HG03060 (cell line): ENCODE measurements around the gene CABP7.

Experiments
- ATAC-seq: cut with Tn5 transposase; IDR thresholded peaks from one replicate; pipeline ENCODE4 v1.9.1; 2021; ENCODE audit warnings: low read depth, moderate number of reproducible peaks; ENCODE audit not compliant: unreplicated experiment

CABP7 gene

DNA sequence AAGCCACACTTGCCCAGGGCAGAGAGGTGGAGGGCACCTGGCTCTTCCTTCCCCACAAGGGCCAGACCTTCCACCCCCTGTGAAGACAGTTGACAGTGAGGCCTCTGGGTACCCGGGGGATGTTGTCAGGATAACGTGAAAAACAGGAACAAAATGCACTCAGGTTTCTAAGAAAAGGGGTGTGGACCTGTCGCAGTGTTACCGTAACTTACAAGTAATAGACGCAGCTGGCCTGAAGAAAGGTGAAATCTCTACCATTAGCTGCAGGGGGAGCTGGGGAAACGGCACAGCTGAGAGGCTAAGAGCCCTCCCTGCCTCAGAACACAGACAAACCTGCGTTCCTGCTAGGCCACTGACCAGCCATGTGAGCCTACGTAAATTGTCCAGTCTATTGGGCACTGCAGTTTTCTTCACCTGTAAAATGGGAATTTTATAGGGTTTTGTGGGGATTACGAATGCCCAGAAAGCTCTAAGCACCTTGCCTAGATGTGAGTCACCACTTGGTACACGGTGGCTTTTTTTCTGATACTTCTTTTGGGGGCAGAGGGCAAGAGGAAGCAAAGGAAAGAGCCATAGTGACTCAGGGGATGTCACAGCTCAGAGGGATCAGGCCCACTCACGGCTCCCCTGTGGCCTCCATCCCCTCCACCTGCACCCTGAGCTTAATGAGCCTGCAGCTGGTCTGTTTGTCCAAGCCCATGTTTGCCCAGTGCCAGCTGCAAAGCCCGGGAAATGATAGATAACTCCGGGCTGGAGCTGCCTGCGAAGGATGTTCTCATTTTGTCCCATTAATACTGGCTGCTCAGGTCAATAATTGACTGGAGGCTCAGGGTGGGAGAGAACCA lies 18.4 kb upstream of the CABP7 start:
- ATAC-seq = no peak

DNA sequence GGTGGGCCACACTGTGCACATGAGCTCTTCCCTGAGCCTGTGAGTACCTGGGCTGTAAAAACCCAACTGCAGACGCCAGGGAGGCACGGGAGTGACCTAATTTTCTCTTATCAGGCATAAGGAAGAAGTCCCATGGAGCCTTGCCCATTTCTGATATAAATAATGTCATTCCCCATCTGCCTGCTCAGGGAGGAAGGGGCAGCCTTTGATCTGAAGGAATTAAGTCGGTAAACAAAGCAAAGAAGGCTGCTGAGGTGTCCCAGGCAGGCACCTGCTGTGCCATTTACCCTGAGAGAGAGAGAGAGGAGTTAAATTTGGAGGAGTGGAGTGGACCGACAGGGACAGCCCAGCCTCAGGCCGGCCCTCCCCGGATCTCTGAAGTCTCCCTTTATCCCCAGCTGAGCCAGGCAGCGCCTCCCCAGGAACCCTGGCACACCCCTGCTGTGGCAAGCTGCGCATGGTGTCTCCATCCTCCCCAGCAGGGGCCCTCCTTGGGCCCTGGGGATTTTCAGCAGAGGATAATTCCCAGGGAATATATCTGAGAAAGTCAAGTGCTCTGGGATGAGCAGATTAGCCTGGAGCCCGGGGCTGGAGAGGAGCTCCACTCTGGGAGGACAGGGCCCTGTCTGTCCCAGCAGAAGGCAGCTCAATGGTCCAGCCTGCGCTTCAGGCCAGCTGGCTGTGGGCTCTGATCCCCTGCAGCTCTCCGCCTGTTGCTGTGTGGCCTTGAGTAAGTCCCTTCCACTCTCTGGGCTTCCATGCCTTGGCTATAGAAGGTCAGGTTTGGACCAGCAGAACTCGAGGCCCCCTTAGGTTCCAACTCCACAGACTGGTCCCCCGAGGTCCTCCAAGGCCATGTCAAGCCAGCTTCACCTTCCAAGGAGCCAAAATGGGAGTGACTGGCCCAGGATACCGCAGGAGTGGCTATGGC lies 17.5 kb upstream of the CABP7 start:
- no peak for ATAC-seq

DNA sequence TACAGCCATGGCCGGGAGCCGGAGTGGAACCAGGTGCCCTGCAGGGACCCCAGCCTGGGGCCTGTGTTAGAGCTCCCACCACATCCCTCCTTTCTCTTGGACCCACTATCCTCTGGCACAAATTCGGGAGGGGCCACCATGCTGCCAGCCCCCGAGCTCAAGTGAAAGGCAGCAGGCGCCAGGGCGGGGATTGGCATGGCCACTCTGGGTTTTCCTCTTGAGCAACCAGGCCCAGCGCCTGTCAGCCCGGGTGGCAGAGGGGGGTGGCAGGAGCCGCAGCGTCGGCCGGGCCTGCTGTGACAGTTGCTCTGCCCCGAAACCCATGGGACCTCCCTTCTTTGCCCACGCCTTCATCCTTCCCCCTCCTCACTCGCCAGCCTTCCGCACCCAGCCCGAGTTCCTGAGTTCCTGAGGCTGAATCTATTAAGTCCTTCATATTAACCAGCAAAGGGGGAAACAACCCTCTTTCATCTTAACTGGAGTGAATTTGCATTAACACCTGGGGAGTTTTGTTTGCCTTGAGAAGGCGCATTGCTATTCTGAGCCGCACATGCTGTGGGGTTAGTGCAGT lies 16.8 kb upstream of the CABP7 start:
- ATAC-seq = no peak

DNA sequence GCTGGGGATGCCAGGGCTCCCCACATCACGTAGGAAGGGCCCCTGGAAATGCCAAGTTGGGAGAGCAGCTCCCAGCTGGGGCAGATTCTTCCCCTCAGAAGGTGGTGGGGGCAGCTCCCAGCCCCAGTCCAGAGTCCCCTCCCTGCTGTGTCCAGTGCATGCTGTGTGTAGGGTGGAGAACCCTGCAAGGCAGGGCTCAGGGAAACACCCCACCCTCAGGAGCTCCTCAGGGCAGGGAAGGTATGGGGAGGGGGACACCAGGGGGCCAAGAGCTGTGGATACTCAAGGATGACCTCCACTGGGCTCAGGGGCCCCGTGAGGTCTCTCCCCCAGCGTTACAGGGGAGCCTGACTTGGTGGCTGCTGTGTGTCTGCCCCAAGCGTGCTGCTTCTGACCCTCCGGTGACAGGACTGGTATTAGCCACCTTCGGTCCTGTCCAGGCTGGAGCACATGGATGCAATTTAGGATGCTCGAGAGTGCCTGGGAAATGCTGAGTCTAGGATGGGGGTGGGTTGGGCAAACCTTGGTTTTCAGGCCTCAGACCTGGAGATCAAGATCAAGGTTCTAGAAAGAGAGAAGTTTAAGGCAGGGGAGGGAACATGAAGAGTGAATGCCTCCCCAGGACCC lies 16.1 kb upstream of the CABP7 start:
- no peak for ATAC-seq

DNA sequence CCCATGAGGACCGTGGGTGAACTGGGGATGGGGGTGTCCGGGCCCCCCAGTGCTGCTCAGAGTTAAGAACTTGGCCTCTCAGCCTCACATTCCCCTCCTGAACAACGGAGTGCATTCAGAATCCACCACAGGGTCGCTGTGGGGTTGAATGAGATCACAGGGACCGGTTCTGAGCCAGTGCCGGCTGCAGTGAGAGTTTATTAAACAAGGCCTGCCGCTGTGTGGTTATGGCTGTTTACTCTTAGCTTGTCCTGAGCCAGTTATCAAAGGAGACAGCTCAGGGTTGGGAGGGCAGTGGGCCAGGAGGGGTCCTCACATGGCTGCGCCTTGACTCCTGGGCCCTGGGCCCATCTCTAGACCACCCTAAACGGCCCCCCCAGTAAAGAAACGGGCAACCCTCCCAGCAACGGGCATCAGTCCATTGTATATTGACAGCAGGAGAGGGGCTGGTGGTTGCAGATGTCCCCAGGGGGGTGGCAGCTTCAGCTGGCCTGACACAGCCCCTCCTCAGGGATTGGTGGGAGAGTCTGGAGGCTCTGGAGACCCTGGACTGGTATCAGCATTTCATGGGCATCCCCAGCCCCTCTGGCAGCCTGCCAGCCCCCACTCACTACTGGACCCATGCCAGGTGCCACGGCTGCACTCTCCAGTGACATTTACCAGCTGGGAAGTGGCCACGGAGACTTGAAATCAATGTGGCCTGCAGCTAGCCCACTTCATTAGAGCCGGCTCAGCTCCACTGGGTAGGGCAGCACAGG lies 15.1 kb upstream of the CABP7 start:
- no peak for ATAC-seq

- ATAC-seq = no peak
These were observed 14.2 kb upstream of the CABP7 start for GRCh38 chr22:29705651-29706050.

- no peak for ATAC-seq
These were observed 13.3 kb upstream of the CABP7 start for GRCh38 chr22:29706486-29706885.

- ATAC-seq = no peak
These were observed 12.8 kb upstream of the CABP7 start for GRCh38 chr22:29707010-29707409.

- no peak for ATAC-seq
These were observed 12.3 kb upstream of the CABP7 start for GRCh38 chr22:29707471-29707870.

DNA sequence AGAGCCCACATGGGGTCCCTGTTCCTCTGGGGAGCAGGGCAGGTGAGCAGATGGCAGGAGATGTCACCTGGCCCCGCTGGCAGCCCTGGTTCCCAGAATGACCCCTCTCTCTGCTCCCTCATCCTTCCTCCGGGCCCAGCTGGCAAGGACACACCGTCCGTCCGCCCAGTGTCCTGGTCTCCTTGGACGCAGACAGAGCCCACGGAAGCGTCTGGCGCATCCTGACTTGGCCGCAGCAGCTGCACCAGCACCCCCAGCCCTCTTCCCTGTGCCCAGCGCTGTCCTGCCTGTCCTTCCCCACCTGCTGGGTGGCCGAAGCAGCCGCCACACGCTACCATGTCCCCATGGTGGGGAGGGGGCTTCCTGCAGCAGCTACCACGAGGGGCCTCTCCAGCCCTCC lies 9.6 kb upstream of the CABP7 start:
- no peak for ATAC-seq

DNA sequence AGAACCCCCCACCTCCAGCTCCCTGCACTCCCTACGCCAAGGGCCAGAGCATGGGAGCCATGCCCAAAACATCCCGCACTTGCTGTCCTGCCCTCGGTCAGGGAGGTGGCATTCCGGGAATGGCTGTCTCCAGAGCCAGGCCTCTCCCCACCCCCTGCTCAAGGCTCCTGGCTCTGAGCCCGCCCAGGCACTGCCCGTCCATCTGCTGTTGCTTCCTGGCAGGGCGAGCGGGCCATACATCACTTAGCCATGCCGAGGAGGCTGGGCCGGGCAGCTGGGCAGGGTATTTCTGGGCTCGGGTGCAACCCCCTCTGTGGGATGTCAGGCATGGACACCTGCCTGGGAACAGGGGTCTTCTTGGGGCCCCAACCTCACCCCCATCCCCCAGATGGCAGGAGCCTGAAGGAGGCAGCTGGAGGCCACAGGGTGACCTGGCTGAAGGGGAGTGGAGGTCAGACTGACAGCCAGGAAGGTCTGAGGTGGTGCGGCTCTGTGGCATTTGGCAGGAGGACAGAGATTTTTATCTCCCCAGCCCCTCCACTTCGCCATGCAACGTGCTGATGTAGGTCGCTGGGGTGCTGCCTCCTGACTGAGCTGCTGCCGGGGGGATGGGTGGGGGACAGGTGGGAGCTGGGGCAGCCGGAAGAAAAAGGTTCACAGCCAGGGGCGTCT lies 8.7 kb upstream of the CABP7 start:
- no peak for ATAC-seq

GRCh38 chr22:29712119-29712518 lies 7.7 kb upstream of the CABP7 start:
- ATAC-seq = no peak

DNA sequence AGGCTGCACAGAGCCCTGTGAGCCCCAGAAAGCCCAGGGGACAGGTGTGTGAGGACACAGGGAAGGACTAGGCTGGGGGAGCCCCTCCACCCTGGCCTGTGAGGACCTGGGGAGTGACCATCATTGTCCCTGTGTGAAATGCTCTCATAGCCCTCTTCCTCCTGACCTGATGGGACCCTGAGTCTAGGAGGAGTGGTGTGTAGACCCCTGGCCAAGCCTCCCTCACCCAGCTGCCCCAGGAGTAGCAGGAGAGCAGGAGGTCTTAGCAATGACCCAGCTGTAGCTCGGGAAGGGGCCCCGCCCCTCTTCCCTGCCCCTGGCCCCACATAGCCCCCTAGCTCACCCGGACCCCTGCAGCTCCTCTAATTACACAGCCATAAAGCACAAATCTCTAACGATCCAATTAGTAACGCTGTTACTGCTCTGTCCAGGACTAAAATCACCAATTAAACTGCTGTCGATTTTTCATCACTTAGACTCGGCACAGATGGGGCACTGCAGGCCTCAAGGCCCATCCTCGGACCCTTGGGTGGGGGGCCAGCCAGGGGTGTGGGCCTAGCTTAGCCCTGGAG lies 6.6 kb upstream of the CABP7 start:
- no peak for ATAC-seq

DNA sequence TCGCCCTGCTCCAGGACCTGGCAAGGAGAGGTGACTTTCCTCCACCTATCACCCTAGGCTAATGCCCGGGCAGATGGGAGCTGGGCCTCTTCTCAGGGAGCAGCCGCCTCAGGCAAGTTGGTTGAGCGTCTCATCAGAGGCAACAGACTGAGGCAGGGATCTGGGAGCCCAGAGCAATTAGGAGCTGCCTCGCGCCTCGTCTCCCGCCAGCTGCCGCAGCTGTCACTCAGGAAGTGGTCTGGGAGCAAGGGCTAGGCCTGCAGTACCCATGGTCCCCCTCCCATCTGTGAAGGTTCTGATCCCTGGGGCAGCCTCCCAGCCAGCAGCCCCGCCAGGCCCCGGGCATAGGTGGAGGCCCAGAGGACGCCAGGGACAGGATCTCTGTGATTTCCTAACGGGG lies 4.6 kb upstream of the CABP7 start:
- no peak for ATAC-seq

GRCh38 chr22:29715705-29716104 lies 4.1 kb upstream of the CABP7 start:
- ATAC-seq = no peak

DNA sequence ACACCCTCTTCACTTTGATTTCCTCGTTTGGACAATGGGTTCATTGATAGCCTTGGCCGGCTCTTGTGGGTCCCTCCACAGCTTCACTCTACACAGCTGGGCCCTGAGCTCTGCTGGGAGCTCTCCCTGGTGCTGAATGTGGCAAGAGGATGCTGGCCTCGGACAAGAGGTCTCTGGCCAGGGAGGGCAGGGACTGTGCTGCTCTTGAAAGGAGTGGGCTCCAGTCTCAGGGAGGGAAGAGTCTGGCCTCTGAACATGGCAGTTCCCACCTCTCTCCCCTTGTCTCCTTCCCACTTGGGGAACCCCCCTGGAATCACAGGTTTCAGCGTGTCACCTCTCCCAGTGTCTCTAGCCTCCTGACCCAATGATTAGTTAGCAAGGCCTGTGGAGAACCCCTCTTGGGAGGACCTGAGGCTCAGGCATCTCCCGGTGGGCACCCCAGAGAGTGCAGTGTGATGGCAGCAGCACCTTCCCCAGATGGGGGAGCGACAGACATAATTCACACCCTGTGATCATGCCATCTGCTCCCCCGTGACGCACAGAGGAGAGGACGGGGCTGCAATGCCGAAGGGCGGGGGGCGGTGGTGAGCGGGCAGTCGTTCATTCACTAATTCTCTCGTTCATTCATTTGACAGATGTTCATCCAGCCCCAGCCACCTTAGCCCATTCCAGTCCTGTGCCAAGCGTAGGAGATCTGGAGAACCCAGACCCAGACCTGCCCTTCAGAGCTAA lies 2.8 kb upstream of the CABP7 start:
- no peak for ATAC-seq

DNA sequence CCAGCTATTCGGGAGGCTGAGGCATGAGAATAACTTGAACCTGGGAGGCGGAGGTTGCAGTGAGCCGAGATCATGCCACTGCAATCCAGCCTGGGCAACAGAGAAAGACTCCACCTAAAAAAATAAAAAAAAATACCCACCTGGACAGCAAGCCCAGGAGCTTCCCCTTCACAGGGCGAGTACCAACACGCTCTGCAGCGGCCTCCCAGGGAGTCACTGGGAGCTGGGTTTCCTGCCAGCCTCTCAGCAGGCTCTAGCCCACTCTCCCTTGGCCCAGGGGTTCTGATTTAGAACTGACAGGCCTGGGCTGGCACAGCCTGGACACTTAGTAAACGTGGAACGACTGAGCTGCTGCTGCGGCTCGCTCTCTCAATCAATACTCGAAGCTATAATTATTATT lies 2.0 kb upstream of the CABP7 start:
- no peak for ATAC-seq
